CD4-positive, alpha-beta T cell treated with Interleukin-6 at 100 ng/mL for 8 hours (primary cell): Measurements from ENCODE around the gene STRBP.

ENCODE experiments used
- DNase-seq: peaks from one replicate; pipeline ENCODE4 v3.0.0-alpha.2; 2020; ENCODE audit warnings: mixed read lengths, low spot score

Gene STRBP

GRCh38 chr9:123129423-123129822, 139.0 kb downstream of the STRBP start:
- no peak for DNase-seq

- no peak for DNase-seq
Observed at GRCh38 chr9:123128591-123128990, 139.8 kb downstream of the STRBP start.

- DNase-seq, result no peak
Observed at GRCh38 chr9:123127512-123128075, 140.8 kb downstream of the STRBP start.

GRCh38 chr9:123121457-123121856, 146.9 kb downstream of the STRBP start:
- DNase-seq, result no peak

- DNase-seq, result no peak
Observed at GRCh38 chr9:123120953-123121352, 147.4 kb downstream of the STRBP start.

GRCh38 chr9:123120131-123120530, 148.3 kb downstream of the STRBP start:
- DNase-seq, result no peak

GRCh38 chr9:123119566-123119965, 148.8 kb downstream of the STRBP start:
- DNase-seq, result no peak

- DNase-seq, result no peak
Observed at GRCh38 chr9:123116036-123116435, 152.3 kb downstream of the STRBP start.

- no peak for DNase-seq
Observed at GRCh38 chr9:123115146-123115913, 153.1 kb downstream of the STRBP start.

- DNase-seq, result no peak
Observed at GRCh38 chr9:123113185-123113584, 155.2 kb downstream of the STRBP start.

- no peak for DNase-seq
Observed at GRCh38 chr9:123112015-123112975, 156.1 kb downstream of the STRBP start.

GRCh38 chr9:123111427-123112014, 156.9 kb downstream of the STRBP start:
- no peak for DNase-seq

- no peak for DNase-seq
Observed at GRCh38 chr9:123109540-123110279, 158.7 kb downstream of the STRBP start.

GRCh38 chr9:123108976-123109375, 159.4 kb downstream of the STRBP start:
- no peak for DNase-seq

GRCh38 chr9:123107639-123108285, 160.6 kb downstream of the STRBP start:
- DNase-seq, result no peak

- no peak for DNase-seq
Observed at GRCh38 chr9:123105490-123105889, 162.9 kb downstream of the STRBP start.

- DNase-seq, result no peak
Observed at GRCh38 chr9:123104807-123105206, 163.6 kb downstream of the STRBP start.

GRCh38 chr9:123102375-123103113, 165.8 kb downstream of the STRBP start:
- no peak for DNase-seq

GRCh38 chr9:123099548-123099947, 168.8 kb downstream of the STRBP start:
- no peak for DNase-seq

GRCh38 chr9:123099042-123099441, 169.3 kb downstream of the STRBP start:
- no peak for DNase-seq
